Measurements from ENCODE around the gene RUFY2.
A peak's percentile ranks its signal among the peaks of the same experiment; 100 is the strongest.
"Not testable (repeated sequence)": the region's sequence is repeated elsewhere in the genome, so short reads cannot be mapped to it uniquely, and the experiment has no call there.

Gene RUFY2

GRCh38 chr10:68362590-68362989, 44.5 kb downstream of the RUFY2 start:
- DNase-seq: no peak

DNA sequence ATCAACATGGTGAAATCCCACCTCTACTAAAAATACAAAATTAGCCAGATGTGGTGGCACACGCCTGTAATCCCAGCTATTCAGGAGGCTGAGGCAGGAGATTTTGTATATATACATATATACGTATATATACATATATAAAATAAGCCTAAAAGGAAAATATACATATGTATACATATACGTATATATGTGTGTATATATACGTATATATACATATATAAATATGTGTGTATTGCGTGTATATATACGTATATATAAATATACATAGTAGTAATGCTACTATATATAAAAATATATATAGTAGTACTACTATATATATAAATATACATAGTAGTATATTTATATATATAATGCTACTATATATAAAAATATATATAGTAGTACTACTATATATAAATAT, 47.9 kb downstream of the RUFY2 start:
- no peak for DNase-seq

GRCh38 chr10:68353537-68353936, 53.5 kb downstream of the RUFY2 start:
- DNase-seq: no peak

- DNase-seq: peak; percentile 68
Measured at GRCh38 chr10:68348265-68348741, 58.8 kb downstream of the RUFY2 start.

- no peak for DNase-seq
Measured at GRCh38 chr10:68346774-68347173, 60.3 kb downstream of the RUFY2 start.

DNA sequence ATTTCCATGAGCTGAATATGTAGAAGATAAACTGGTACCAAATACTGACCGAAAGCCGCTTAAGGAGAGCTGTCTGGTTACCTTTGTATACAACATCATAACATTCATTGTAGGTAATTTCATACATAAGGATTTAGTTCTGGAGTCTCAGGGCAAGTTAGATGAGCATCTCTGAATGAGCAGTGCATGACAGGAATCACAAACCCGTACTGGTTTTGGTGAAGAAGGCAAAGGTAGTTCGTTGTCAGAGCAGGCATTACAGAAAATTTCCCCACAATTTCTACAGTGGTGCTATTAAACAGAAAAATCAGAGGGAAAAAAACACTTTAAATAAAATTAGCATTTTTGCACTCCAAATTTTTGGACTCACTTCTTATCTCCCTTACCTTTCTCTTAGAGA, 61.5 kb downstream of the RUFY2 start:
- no peak for DNase-seq

DNA sequence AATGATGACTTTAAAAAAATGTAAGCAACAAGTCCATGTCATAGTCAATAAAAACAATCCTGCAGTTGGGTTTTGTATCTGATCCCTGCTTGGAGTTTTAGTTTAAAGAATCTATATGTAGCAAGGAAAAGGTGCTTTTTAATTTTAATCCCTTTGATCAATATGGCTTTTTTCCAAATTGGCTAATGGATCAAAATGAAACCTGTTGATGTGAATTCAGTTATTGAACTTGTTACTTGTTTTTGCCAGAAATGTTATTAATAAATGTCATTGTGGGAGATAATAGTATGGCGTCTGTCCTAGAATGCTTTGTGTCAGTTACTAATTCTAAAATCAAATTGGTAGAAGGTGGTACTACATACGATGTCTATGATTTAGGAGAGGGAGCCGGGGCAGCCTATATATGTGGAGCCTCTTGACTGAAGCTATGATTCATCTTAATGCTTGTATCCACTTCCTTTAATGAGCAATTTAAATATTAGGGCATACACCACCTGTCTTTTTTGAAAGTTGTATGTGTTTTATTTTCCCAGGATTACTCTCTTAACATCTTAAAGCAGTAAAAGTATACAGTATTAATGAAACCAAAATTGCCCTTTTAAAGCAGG, 64.1 kb downstream of the RUFY2 start:
- DNase-seq: no peak

DNA sequence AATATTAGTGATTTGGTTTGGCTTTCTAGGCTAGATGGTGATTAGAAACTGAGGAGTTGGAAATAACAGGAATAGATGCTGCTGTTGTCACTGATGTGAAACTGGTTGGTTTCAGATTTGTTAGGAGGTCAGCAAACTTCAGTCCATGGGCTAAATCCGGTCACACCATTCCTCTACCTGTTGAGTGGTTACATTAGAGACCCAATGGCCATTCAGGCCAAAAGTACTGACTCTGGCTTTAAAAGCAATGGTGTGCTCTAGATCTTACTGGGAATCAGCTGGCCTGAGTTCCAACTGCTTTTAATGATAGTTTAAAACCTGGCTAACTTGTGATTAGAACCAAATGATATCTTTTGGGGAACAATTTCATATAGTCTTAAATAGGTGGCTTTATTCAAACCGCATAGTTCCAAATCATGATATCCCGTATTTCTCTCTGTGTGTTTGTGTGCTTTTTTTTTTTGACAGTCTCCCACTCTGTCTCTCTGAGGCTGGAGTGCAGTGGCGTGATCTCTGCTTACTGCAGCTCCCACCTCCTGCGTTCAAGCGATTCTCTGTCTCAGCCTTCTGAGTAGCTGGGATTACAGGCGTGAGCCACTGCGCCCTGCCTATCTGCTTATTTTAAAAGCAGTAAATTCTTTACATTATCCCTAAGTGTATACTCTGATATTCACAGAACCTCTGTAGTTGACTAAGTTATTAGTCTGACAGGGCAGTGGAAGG, 66.6 kb downstream of the RUFY2 start:
- DNase-seq: no peak

GRCh38 chr10:68336754-68337351, 70.2 kb downstream of the RUFY2 start:
- no peak for DNase-seq

- no peak for DNase-seq
Measured at GRCh38 chr10:68334672-68335467, 72.2 kb downstream of the RUFY2 start.

DNA sequence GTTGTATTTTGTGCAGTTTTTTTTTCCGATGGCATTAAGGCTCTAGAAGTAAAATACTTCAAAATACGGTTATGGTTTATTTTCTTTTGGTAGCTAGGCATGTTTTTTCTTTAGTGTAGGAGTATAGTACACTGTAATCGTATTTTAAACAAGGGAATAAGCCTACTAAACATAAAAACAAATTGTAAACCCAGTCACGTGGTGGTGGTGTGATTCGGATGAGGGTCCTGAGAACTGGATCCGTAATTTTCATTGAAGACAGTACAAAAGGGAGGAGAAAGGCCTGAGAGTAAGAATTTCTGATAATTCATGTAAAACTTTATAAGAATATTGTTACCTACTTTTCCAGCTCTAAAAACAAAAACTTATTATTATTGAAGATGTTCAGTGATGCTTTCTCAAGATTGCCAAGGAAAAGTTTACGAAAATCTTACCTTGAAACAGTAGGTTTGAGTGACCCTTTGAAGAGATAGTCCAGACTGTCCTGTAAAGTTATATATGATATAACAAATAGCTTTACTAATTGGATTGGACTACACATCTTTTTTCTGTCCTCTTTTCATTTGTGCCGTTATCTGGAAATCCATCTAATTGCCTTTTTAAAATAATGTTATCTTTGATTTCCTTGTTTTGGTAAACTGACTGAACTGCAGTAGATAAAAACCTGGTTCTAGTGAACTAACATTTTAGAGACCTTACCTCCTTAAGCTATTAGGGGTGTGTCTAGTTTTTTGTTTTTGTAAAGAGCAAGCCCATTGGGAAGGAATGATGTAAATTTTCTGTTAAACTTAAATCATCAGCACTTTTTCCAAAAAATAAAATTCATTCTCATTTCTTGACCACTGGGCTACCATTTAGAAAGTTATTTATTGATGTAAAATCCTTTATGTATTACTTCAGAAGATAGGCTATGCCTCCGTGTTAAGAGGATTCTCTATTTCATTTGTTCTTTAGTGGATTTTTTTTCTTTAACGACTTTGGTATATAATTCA, 73.3 kb downstream of the RUFY2 start:
- DNase-seq: no peak

DNA sequence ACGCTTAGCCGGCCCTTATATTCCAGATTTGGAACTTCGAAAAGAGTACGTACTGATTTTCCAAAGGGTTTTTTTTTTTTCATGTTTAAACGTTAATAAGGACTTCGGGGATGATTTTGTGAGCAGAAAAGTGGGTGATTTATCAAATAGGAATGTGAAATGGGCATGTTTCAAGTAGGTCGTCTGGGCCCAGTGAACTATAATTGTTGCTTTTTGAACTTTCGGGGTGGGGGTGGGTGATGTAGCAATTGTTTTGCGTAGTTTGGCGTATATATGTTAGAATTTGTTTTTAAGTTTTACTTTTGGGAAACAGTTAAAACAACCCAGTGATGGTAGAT, 74.0 kb downstream of the RUFY2 start:
- no peak for DNase-seq

DNA sequence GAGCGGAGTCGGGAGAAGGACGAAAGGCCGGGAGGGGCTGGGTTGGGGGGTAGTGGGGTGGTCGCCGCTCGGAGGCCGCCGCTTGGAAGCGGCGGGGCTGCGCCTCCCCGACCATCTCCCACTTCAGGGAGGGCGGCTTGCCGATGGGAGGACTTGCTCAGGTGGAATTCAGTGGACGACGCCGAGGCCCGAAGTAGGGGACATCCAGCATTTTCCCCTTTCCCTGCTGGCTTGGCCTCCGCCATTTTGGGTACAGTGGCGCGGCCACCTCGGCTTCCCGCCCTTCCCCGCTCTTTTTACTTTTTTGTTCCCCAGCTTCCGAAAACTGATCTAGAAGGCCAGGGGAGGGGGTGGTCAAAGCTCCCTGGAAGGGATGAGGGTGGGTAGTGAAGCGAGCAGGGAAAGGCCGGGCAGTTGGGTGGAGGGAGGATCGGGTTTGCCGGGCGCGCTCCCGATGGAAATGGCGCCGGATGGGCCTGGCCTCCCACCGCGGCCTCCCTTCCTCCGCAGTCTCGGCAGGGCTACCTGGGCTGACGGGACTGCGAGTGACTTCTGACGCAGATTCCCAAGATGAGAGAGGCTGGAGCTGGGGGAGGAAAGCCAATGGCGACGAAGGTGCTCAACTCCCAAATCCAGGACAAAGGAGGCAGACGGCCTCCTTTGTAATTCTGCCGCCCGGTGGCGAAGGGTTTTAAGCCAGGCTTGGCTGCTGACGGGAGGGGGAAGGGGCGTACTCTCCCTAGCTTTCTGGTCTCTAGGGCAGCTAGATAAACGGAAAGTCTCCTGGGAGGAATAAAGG, 74.6 kb downstream of the RUFY2 start, which contains the start of gene PBLD:
Gene PBLD, minus strand, starts transcription at position 670 of the 799 bp plus-strand sequence. CDS start 26,084 bp downstream, outside the sequence.
- DNase-seq: peak; percentile 88

DNA sequence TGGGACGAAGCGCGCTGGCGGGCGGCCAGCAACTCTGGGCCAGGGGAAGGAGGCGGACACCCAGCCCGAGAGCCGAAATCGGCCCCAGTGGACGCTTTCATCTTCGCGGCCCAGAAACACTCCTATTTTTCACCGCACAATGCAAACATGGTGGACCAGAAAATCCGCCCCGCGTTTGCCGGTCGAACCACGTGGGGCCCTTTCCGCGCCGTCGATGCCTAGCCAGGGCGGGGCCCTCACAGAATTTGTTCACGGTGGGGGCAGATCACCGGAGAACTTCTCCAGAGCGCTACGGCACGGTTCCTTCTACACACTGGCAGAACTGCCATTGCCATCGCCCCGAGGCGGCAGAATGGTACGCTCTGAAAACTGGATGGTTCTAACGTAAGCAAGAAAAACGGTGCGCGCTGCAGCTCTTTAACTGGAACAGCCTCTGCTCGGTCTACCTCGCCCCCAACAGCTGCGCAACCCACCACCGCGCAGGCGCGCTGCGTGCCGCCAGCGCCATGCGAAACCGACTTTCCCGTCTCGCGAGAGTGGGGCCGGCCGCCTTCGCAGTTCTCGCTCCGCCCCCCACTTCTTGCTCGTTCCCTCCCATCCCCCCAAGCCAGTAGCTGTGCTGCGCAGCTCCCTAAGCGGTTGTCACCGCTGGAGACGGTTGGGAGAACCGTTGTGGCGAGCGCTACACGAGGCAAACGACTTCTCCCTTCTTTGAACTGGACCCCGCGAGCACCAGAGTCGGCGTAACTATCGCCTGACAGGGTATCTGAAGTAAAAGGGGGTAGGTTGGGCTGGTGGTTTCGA, 75.4 kb downstream of the RUFY2 start, which contains the start of gene HNRNPH3:
Gene HNRNPH3, plus strand, starts transcription at position 610 of the 804 bp plus-strand sequence. CDS start 5,158 bp downstream, outside the sequence.
- peak; percentile 99 for DNase-seq

DNA sequence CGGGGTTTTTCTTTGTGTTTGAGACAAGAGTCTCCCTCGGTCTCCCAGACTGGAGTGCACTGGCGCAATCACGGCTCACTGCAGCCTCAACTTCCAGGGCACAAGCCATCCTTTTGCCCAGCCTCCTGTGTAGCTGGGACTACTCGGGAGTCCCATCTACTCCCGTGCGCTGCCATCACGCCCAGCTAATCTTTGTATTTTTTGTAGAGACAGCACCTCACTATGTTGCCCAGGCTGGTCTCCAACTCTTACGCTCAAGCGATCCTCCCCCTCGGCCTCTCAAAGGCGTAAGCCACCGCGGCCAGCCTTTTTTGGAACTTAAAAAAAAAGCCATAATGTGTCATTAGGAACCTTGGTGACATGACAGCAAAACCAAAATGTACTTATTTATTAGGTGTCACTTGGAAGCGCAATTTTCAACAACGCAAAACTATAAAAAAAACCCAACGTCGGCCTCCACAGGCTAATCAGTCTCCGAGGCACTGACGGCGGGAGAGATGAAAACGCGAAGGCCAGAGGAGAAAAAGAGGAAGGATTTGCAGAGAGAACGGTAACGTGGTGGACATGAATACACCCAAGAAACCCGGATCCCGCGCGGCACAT, 76.1 kb downstream of the RUFY2 start:
- DNase-seq: no peak

DNA sequence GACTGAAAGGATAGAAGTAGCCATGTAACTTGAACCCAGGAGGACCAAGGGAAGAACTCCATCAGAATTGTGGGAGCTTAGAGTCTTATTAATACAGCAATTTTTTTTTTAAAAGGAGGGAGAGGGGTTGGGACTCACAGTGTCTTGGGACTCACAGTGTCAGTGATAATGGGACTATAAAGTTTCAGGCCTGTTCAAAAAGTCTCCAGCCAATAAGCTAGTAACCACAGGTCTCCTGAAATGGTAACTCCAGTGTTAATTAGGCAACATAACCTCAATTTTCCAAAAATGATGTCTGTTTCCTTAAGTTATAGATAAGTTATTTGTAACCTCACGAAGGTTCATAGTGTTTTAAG, 77.6 kb downstream of the RUFY2 start:
- no peak for DNase-seq

DNA sequence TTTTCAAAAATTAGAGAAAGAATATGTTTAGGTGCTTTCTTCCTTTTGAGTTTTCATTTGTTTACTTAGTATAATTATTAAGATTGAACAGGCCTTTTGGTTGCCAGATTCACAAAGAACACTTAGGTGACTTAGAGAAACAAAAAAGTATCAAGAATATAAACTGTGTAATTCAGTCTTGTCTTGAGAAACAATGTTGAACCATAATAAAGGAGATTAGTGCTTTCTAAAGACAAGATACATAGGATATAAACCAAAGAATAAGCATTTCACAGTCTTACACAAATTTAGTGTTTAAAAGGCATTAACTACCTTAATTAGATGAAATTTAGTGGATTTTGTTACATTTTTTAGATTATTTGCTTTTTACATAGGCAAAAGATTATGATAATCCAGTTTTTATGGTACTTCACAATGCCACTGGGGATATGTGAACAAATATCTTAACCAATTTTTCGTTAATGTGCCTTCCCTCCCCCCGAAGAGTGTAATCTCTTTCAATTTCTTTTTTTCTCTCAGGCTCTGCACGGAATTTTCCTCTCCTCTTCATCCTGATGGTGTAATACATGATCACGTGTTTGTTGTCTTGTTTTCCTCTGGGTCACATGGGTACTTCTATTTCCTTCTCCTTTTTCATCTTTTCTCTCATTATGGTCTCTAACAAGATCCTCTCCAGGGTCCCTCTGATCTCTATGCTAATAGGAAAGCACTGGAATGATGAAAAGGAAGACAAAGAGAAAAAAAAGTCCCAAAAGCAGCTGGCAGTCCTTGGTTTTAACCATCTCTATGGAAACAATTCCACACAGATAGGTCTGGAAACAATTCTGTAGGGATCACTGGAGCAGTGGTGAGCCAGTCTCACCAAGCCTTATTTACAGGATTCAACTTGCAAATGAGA, 78.9 kb downstream of the RUFY2 start:
- no peak for DNase-seq

- DNase-seq: not testable (repeated sequence)
Measured at GRCh38 chr10:68324396-68324795, 82.7 kb downstream of the RUFY2 start.
